GM12865 (cell line): ENCODE measurements around the gene CRABP2.
A peak's percentile ranks its signal among the peaks of the same experiment; 100 is the strongest.

Source experiments
- DNase-seq: peaks from one replicate; pipeline ENCODE4 v3.0.0; 2010; ENCODE audit warnings: low read depth
- H3K4me3 ChIP-seq: 2 replicates; pipeline ENCODE4 v1.5.1; 2011; ENCODE audit warnings: mild to moderate bottlenecking, low read depth, low read length, control low read depth
- TF ChIP-seq, protein P1 (sequence below): IDR thresholded peaks from 2 replicates; pipeline ENCODE4 v1.5.1; 2011; ENCODE audit warnings: low read length, control low read depth, low read depth, inconsistent platforms; ENCODE audit not compliant: insufficient read depth; ENCODE audit errors: missing control alignments

Gene CRABP2

GRCh38 chr1:156662005-156662799, 43.2 kb downstream of the CRABP2 start:
- no peak overlapping the region; the same call in 1 of the 2 replicates for H3K4me3 ChIP-seq
- TF ChIP-seq, protein P1, sequence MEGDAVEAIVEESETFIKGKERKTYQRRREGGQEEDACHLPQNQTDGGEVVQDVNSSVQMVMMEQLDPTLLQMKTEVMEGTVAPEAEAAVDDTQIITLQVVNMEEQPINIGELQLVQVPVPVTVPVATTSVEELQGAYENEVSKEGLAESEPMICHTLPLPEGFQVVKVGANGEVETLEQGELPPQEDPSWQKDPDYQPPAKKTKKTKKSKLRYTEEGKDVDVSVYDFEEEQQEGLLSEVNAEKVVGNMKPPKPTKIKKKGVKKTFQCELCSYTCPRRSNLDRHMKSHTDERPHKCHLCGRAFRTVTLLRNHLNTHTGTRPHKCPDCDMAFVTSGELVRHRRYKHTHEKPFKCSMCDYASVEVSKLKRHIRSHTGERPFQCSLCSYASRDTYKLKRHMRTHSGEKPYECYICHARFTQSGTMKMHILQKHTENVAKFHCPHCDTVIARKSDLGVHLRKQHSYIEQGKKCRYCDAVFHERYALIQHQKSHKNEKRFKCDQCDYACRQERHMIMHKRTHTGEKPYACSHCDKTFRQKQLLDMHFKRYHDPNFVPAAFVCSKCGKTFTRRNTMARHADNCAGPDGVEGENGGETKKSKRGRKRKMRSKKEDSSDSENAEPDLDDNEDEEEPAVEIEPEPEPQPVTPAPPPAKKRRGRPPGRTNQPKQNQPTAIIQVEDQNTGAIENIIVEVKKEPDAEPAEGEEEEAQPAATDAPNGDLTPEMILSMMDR = no peak
- peak; percentile 26 for DNase-seq

DNA sequence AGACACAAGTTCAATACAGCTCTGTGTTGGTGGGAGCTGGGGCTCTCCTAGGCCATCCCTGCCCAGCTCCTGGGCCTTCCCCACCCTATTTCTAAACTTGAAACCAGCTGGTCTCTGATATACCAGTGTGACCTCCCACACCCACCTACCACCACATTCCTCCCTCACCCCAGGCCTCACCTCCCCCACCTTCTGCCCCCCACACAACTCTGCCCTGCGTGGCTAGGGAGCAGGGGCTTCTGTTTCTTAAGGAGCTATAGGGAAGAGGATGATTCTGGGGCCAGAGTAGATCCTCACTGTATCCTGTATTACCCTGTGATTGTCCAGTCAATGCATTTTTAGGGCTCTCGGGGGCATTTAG, 44.7 kb downstream of the CRABP2 start:
- no peak for DNase-seq
- H3K4me3 ChIP-seq = peak overlapping the region; percentile 76

DNA sequence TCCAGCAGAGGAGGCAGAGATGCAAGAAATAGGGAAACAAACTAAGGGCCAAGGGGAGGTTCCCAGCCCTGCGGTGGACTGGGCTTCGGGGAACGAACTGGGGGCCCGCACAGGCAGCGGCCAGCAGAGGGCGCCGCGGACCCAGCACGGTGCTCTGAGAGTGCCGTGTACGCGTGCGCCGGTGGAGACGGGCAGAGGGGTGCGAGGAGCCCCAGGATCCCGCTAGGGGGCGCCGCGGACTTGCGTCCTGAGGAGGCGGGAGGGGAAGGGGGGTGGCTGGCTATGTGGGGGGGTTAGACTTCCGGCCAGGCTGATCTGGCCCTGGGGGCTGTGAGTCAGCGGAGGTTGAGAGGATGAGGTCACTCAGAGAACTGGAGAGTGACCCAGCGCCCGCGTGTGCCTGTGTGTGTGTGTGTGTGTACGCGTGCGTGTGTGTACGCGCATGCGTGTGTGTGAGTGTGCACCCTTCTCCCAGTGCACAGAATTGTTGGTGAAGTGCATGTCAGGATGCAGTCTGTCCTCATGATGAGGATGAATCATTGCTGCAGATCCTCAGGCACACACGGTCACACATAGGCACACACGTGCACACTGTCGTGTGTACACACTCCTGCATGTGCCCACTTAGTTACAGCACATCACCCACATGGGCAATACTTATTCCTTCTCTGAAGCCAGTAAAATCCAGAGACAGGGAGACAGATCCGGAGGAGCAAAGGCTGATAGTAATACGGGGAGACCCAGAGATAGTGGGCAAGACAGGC, 45.2 kb downstream of the CRABP2 start:
- peak; percentile 98 for DNase-seq
- peak overlapping the region; percentile 76 for H3K4me3 ChIP-seq
- TF ChIP-seq, protein P1 = peak; percentile 100

More for the DNA sequence above, 44.7 kb downstream of the CRABP2 start:
- TF ChIP-seq, protein P1 = no peak

GRCh38 chr1:156659661-156659987, 45.8 kb downstream of the CRABP2 start:
- no peak for DNase-seq
- TF ChIP-seq, protein P1 = no peak
- peak overlapping the region; percentile 57 for H3K4me3 ChIP-seq

- TF ChIP-seq, protein P1 = no peak
- peak overlapping the region; percentile 57 for H3K4me3 ChIP-seq
Measured at GRCh38 chr1:156658945-156659574, 46.3 kb downstream of the CRABP2 start.

GRCh38 chr1:156658496-156658895, 46.9 kb downstream of the CRABP2 start:
- TF ChIP-seq, protein P1 = no peak
- no peak overlapping the region; the same call in 1 of the 2 replicates for H3K4me3 ChIP-seq

More at GRCh38 chr1:156658945-156659574, 46.3 kb downstream of the CRABP2 start:
- DNase-seq = peak; percentile 46

More at GRCh38 chr1:156658496-156658895, 46.9 kb downstream of the CRABP2 start:
- DNase-seq = no peak
